ENCODE results near the gene TMEM198.

- TF ChIP-seq CTCF (IDR thresholded peaks at IDR 0.05; ENCODE audit: poor library complexity, severe bottlenecking) (no peak), POLR2AphosphoS5 (IDR thresholded peaks at IDR 0.05) (no peak), REST (IDR thresholded peaks at IDR 0.05; ENCODE audit: borderline replicate concordance) (no peak), EP300 (conservative IDR thresholded peaks at IDR 0.05; ENCODE audit: poor library complexity, severe bottlenecking) (no peak), EZH2 (IDR thresholded peaks at IDR 0.05; ENCODE audit: borderline replicate concordance, insufficient read depth, low read length, poor library complexity, severe bottlenecking) (no peak), SMC3 (conservative IDR thresholded peaks at IDR 0.05; ENCODE audit: poor library complexity) (no peak), TAF1 (IDR thresholded peaks at IDR 0.05; ENCODE audit: low read depth) (no peak)
These were observed 30.9 kb downstream of the TMEM198 start for GRCh38 chr2:219574484-219575311.
